ENCODE measurements around the gene COQ5.
A peak's percentile ranks its signal among the peaks of the same experiment; 100 is the strongest.

COQ5 gene

GRCh38 chr12:120468821-120469449 is 60.0 kb downstream of the COQ5 start:
- Histone ChIP-seq H3K4me1 (ENCODE audit: control insufficient read depth, insufficient read depth, low read length) (peaks cover 21% of the 10 kb centered on the region), H3K27ac (ENCODE audit: low read length) (peak overlapping the region; percentile 64), H3K36me3 (ENCODE audit: control insufficient read depth in 2 of 2, insufficient read depth in 2 of 2, low read length in 2 of 2) (peaks cover 13 to 18% of the 10 kb centered on the region in 2 donors), H3K4me3 (ENCODE audit: low read length in 2 of 2) (peak overlapping the region; percentile 55 to 84), H3K27me3 (ENCODE audit: control insufficient read depth in 1 of 2, insufficient read depth in 2 of 2, low read length in 2 of 2) (no peaks in the 10 kb centered on the region), H3K9ac (ENCODE audit: low read length in 2 of 2) (peak overlapping the region; percentile 53 to 81), H3K9me3 (ENCODE audit: control insufficient read depth in 2 of 2, low read length in 2 of 2) (no peaks in the 10 kb centered on the region)

GRCh38 chr12:120468325-120468820 is 60.6 kb downstream of the COQ5 start:
- peaks cover 21% of the 10 kb centered on the region for H3K4me1 ChIP-seq (ENCODE audit: control insufficient read depth, insufficient read depth, low read length)
- peaks cover 19 to 24% of the 10 kb centered on the region in 2 donors for H3K36me3 ChIP-seq (ENCODE audit: control insufficient read depth in 2 of 2, insufficient read depth in 2 of 2, low read length in 2 of 2)
- H3K27ac ChIP-seq (ENCODE audit: low read length), result peak overlapping the region; percentile 64
- peak overlapping the region; percentile 53 to 81 for H3K9ac ChIP-seq (ENCODE audit: low read length in 2 of 2)
- no peaks in the 10 kb centered on the region for H3K27me3 ChIP-seq (ENCODE audit: control insufficient read depth in 1 of 2, insufficient read depth in 2 of 2, low read length in 2 of 2)
- no peaks in the 10 kb centered on the region for H3K9me3 ChIP-seq (ENCODE audit: control insufficient read depth in 2 of 2, low read length in 2 of 2)
- H3K4me3 ChIP-seq (ENCODE audit: low read length in 2 of 2), result peak overlapping the region; percentile 55 to 84

GRCh38 chr12:120467439-120467838 is 61.5 kb downstream of the COQ5 start:
- no peak overlapping the region for H3K4me3 ChIP-seq (ENCODE audit: low read length in 2 of 2)
- no peaks in the 10 kb centered on the region for H3K27me3 ChIP-seq (ENCODE audit: control insufficient read depth in 1 of 2, insufficient read depth in 2 of 2, low read length in 2 of 2)
- H3K27ac ChIP-seq (ENCODE audit: low read length), result no peak overlapping the region
- H3K9me3 ChIP-seq (ENCODE audit: control insufficient read depth in 2 of 2, low read length in 2 of 2), result no peaks in the 10 kb centered on the region
- H3K4me1 ChIP-seq (ENCODE audit: control insufficient read depth, insufficient read depth, low read length), result peaks cover 21% of the 10 kb centered on the region
- H3K36me3 ChIP-seq (ENCODE audit: control insufficient read depth in 2 of 2, insufficient read depth in 2 of 2, low read length in 2 of 2), result peaks cover 26 to 33% of the 10 kb centered on the region in 2 donors
- H3K9ac ChIP-seq (ENCODE audit: low read length in 2 of 2), result no peak overlapping the region

GRCh38 chr12:120466560-120467315 is 62.2 kb downstream of the COQ5 start:
- Histone ChIP-seq H3K27me3 (ENCODE audit: control insufficient read depth in 1 of 2, insufficient read depth in 2 of 2, low read length in 2 of 2) (no peaks in the 10 kb centered on the region), H3K4me1 (ENCODE audit: control insufficient read depth, insufficient read depth, low read length) (peaks cover 21% of the 10 kb centered on the region), H3K9me3 (ENCODE audit: control insufficient read depth in 2 of 2, low read length in 2 of 2) (no peaks in the 10 kb centered on the region), H3K4me3 (ENCODE audit: low read length in 2 of 2) (no peak overlapping the region), H3K27ac (ENCODE audit: low read length) (no peak overlapping the region), H3K9ac (ENCODE audit: low read length in 2 of 2) (no peak overlapping the region), H3K36me3 (ENCODE audit: control insufficient read depth in 2 of 2, insufficient read depth in 2 of 2, low read length in 2 of 2) (peaks cover 31 to 39% of the 10 kb centered on the region in 2 donors)

DNA sequence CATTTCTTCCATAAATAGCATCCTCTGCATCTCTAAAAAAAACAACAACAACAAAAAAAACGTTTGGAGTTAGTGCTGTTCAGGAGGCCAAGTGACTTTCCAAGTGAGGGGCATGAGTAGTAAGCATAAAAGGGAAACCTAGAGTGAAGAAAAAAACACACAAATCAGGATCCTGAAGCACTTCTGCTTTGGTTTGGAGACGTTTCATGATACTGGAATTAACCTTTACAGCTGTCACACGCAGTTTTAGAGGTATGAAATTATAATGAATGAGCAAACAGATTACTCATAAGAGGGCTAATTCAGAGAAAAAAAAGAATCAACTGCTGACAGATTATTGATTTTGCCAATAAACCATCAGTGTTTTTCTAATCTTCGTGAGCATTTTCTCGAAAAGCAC is 63.2 kb downstream of the COQ5 start:
- Histone ChIP-seq H3K9ac (ENCODE audit: low read length in 2 of 2) (peak overlapping the region in 1 of 2 donors; percentile 34), H3K4me3 (ENCODE audit: low read length in 2 of 2) (no peak overlapping the region), H3K36me3 (ENCODE audit: control insufficient read depth in 2 of 2, insufficient read depth in 2 of 2, low read length in 2 of 2) (peaks cover 37 to 46% of the 10 kb centered on the region in 2 donors), H3K9me3 (ENCODE audit: control insufficient read depth in 2 of 2, low read length in 2 of 2) (no peaks in the 10 kb centered on the region), H3K27me3 (ENCODE audit: control insufficient read depth in 1 of 2, insufficient read depth in 2 of 2, low read length in 2 of 2) (no peaks in the 10 kb centered on the region), H3K27ac (ENCODE audit: low read length) (no peak overlapping the region), H3K4me1 (ENCODE audit: control insufficient read depth, insufficient read depth, low read length) (peaks cover 21% of the 10 kb centered on the region)

DNA sequence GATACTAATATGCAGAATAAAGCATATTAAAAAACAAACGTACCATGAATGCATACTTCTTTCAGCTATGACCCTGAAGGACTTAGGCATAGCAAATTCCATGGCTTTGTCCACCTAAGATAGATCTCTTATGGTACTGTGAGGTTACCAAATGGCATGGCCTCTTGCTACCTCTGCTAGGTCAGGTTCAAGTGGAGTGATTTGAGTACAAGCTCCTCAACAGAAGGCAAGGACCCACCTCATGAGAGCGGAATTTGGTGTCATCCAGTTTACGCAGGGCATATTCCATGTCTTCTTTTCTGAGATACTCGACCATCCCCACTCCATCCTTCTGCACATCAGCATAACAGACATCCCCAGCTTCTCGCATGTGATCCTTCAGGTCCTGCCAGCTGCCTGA is 65.2 kb downstream of the COQ5 start:
- Histone ChIP-seq H3K4me1 (ENCODE audit: control insufficient read depth, insufficient read depth, low read length) (peaks cover 14% of the 10 kb centered on the region), H3K27me3 (ENCODE audit: control insufficient read depth in 1 of 2, insufficient read depth in 2 of 2, low read length in 2 of 2) (no peaks in the 10 kb centered on the region), H3K9me3 (ENCODE audit: control insufficient read depth in 2 of 2, low read length in 2 of 2) (no peaks in the 10 kb centered on the region), H3K36me3 (ENCODE audit: control insufficient read depth in 2 of 2, insufficient read depth in 2 of 2, low read length in 2 of 2) (peaks cover 49 to 61% of the 10 kb centered on the region in 2 donors), H3K4me3 (ENCODE audit: low read length in 2 of 2) (no peak overlapping the region), H3K9ac (ENCODE audit: low read length in 2 of 2) (no peak overlapping the region), H3K27ac (ENCODE audit: low read length) (no peak overlapping the region)

DNA sequence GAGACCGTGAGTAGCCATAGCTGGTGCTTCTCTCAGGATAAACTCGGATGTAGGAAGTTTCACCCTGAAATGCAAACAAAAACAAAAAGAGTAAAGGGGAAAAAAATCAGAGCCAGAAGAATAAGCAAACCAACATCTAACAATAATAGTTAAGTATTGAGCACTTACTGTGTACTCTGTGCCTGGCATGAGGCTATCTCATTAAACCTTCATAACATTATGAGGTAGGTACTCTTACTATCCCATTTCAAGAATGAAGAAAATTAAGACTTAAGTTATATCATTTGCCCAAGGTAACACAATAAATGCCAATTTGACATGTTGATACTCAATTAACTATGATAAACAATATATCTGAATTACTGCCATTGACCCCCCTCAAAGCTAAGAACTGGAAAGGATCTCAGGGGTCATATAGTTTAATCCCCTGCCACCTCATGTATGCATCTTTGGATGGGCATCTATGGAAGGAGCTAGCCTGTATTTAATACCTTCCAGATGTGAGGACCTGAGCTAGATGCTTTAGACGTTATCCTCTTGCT is 66.8 kb downstream of the COQ5 start:
- H3K4me3 ChIP-seq (ENCODE audit: low read length in 2 of 2), result no peak overlapping the region
- H3K4me1 ChIP-seq (ENCODE audit: control insufficient read depth, insufficient read depth, low read length), result peaks cover 7% of the 10 kb centered on the region
- no peaks in the 10 kb centered on the region for H3K9me3 ChIP-seq (ENCODE audit: control insufficient read depth in 2 of 2, low read length in 2 of 2)
- no peak overlapping the region for H3K27ac ChIP-seq (ENCODE audit: low read length)
- peaks cover 56 to 68% of the 10 kb centered on the region in 2 donors for H3K36me3 ChIP-seq (ENCODE audit: control insufficient read depth in 2 of 2, insufficient read depth in 2 of 2, low read length in 2 of 2)
- H3K9ac ChIP-seq (ENCODE audit: low read length in 2 of 2), result no peak overlapping the region
- no peaks in the 10 kb centered on the region for H3K27me3 ChIP-seq (ENCODE audit: control insufficient read depth in 1 of 2, insufficient read depth in 2 of 2, low read length in 2 of 2)

DNA sequence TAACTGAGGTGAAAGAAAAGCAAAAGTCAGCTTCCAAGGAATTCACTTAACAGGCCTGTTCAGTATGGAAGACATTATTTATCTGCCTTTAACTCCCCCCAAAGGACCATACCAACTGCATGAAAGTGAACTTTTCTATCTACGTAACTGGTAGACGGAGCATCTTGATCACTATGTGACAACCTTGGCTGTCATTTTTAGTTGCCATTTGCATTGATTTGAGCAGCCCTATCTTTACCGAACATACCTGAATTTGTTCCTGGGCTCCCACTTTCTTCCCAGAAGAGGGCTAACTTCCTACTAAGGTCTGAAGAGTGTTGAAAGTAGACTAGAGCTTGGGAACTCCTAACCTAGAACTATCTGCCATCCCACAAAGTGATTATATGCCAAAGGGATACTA is 68.8 kb downstream of the COQ5 start:
- Histone ChIP-seq H3K27ac (ENCODE audit: low read length) (no peak overlapping the region), H3K9ac (ENCODE audit: low read length in 2 of 2) (no peak overlapping the region), H3K9me3 (ENCODE audit: control insufficient read depth in 2 of 2, low read length in 2 of 2) (no peaks in the 10 kb centered on the region), H3K4me3 (ENCODE audit: low read length in 2 of 2) (no peak overlapping the region), H3K27me3 (ENCODE audit: control insufficient read depth in 1 of 2, insufficient read depth in 2 of 2, low read length in 2 of 2) (no peaks in the 10 kb centered on the region), H3K36me3 (ENCODE audit: control insufficient read depth in 2 of 2, insufficient read depth in 2 of 2, low read length in 2 of 2) (peaks cover 54 to 75% of the 10 kb centered on the region in 2 donors), H3K4me1 (ENCODE audit: control insufficient read depth, insufficient read depth, low read length) (no peaks in the 10 kb centered on the region)

DNA sequence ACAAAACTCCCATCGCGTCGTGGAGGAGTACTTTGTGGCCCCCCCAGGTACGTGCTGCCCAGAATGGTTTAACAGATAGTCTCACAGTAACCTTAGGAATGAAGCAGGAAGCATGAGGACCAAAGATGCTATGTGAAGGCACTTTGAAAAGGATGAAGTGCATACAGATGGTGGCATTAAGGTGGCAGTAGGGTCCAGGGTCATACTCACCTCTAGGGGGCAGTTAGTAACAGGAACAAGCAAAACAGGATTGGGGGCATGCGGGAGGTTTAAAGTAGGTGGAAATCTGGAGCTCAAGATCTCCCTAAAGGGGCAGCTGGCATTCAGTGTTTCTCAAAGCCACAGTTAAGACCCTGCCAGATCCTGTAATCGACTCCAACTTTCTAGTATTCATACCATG is 71.8 kb downstream of the COQ5 start:
- peaks cover 34 to 49% of the 10 kb centered on the region in 2 donors for H3K36me3 ChIP-seq (ENCODE audit: control insufficient read depth in 2 of 2, insufficient read depth in 2 of 2, low read length in 2 of 2)

GRCh38 chr12:120455302-120455701 is 73.7 kb downstream of the COQ5 start:
- no peak overlapping the region for H3K4me3 ChIP-seq (ENCODE audit: low read length in 2 of 2)
- no peaks in the 10 kb centered on the region for H3K9me3 ChIP-seq (ENCODE audit: control insufficient read depth in 2 of 2, low read length in 2 of 2)
- H3K9ac ChIP-seq (ENCODE audit: low read length in 2 of 2), result no peak overlapping the region
- H3K27me3 ChIP-seq (ENCODE audit: control insufficient read depth in 1 of 2, insufficient read depth in 2 of 2, low read length in 2 of 2), result no peaks in the 10 kb centered on the region
- H3K36me3 ChIP-seq (ENCODE audit: control insufficient read depth in 2 of 2, insufficient read depth in 2 of 2, low read length in 2 of 2), result peaks cover 27 to 36% of the 10 kb centered on the region in 2 donors
- H3K27ac ChIP-seq (ENCODE audit: low read length), result no peak overlapping the region
- no peaks in the 10 kb centered on the region for H3K4me1 ChIP-seq (ENCODE audit: control insufficient read depth, insufficient read depth, low read length)

More for the DNA sequence above, 71.8 kb downstream of the COQ5 start:
- no peaks in the 10 kb centered on the region for H3K4me1 ChIP-seq (ENCODE audit: control insufficient read depth, insufficient read depth, low read length)
- no peak overlapping the region for H3K27ac ChIP-seq (ENCODE audit: low read length)
- H3K9ac ChIP-seq (ENCODE audit: low read length in 2 of 2), result no peak overlapping the region
- H3K4me3 ChIP-seq (ENCODE audit: low read length in 2 of 2), result no peak overlapping the region
- no peaks in the 10 kb centered on the region for H3K27me3 ChIP-seq (ENCODE audit: control insufficient read depth in 1 of 2, insufficient read depth in 2 of 2, low read length in 2 of 2)
- H3K9me3 ChIP-seq (ENCODE audit: control insufficient read depth in 2 of 2, low read length in 2 of 2), result no peaks in the 10 kb centered on the region

All from stomach smooth muscle (tissue), 2 donors.